Measurements from ENCODE around the gene VWA8.

The VWA8 gene

GRCh38 chr13:41563984-41564365 lies 396.9 kb downstream of the VWA8 start:
- H3K4me3 ChIP-seq (ENCODE audit: low read depth, low read length), result no peak overlapping the region
- TF ChIP-seq POLR2A (IDR thresholded peaks at IDR 0.05; ENCODE audit: extremely low read depth, insufficient read length) (no peak), MYC (IDR thresholded peaks at IDR 0.05; ENCODE audit: low read depth, low read length) (no peak), CTCF (IDR thresholded peaks at IDR 0.05; ENCODE audit: low read depth, low read length) (no peak)
- TF ChIP-seq, protein P1, sequence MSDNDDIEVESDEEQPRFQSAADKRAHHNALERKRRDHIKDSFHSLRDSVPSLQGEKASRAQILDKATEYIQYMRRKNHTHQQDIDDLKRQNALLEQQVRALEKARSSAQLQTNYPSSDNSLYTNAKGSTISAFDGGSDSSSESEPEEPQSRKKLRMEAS (IDR thresholded peaks at IDR 0.05; ENCODE audit: low read depth, low read length), result no peak
- no peak for DNase-seq (ENCODE audit: low read depth)

DNA sequence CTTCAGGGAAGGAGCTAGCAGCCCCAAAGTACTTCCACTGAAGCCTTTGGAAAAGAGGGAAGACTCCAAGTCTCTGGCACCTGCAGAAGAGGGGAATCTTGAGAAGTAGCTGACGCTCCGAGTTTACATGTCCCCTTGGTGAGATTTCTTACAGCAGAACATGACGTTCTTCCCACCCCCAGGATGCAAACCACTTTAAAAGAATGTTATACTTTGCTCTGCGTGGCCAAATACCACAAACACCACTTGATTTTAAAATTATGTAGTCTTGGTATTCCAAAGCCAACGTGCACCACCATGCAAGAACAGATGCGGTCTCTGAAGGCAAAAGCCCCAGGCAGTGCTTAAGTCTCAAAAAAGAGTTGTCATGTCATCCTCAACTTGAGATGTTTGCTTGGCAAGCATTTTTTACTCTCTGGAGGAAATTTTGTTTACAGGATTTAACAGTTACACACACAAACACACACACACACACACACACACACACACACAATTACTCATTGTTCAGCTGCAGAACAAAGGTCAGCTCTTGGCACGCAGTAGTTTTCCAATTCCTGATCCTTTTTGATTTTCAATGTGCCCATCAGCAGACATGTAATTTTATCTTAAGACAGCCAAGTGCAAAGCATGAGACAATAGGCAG lies 397.4 kb downstream of the VWA8 start:
- H3K4me3 ChIP-seq (ENCODE audit: low read depth, low read length), result no peak overlapping the region
- DNase-seq (ENCODE audit: low read depth), result no peak
- TF ChIP-seq POLR2A (IDR thresholded peaks at IDR 0.05; ENCODE audit: extremely low read depth, insufficient read length) (no peak), CTCF (IDR thresholded peaks at IDR 0.05; ENCODE audit: low read depth, low read length) (no peak), MYC (IDR thresholded peaks at IDR 0.05; ENCODE audit: low read depth, low read length) (no peak)
- TF ChIP-seq, protein P1 (IDR thresholded peaks at IDR 0.05; ENCODE audit: low read depth, low read length), result no peak

DNA sequence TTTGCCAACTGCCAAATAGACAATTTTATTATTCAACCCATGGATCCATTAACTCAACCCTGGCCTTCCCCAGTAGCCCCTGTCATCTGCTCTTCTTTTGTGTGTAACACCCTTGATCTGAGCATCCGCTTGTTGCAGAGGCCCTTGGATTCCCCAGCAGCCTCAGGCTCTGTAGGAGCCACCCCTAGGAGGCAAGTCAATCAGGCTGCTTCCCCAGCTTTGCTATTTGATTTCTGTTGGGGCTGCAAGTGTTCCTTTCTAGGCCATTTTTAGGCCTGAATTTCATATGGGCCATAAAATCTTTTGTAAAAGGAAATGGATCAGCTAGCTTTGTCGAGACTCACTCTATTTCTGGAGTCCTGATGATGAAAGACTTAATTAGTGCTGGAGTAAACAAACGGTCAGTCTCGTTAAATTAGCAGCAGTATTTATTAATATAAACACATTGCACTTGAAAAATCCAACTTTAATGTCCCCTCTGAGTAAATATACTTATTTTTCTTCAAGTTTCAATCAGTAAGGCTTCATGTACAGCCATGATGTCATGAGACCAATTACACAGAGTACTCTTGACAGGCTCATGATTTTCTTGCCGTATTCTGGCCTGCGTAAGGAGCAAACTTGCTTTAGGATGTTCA lies 398.2 kb downstream of the VWA8 start:
- TF ChIP-seq MYC (IDR thresholded peaks at IDR 0.05; ENCODE audit: low read depth, low read length) (no peak), POLR2A (IDR thresholded peaks at IDR 0.05; ENCODE audit: extremely low read depth, insufficient read length) (no peak), CTCF (IDR thresholded peaks at IDR 0.05; ENCODE audit: low read depth, low read length) (no peak)
- TF ChIP-seq, protein P1 (IDR thresholded peaks at IDR 0.05; ENCODE audit: low read depth, low read length), result no peak
- H3K4me3 ChIP-seq (ENCODE audit: low read depth, low read length), result no peak overlapping the region
- DNase-seq (ENCODE audit: low read depth), result no peak

- TF ChIP-seq CTCF (IDR thresholded peaks at IDR 0.05; ENCODE audit: low read depth, low read length), result no peak
- TF ChIP-seq POLR2A (IDR thresholded peaks at IDR 0.05; ENCODE audit: extremely low read depth, insufficient read length), result no peak
- TF ChIP-seq, protein P1 (IDR thresholded peaks at IDR 0.05; ENCODE audit: low read depth, low read length), result no peak
- no peak for TF ChIP-seq MYC (IDR thresholded peaks at IDR 0.05; ENCODE audit: low read depth, low read length)
- H3K4me3 ChIP-seq (ENCODE audit: low read depth, low read length), result no peak overlapping the region
- no peak for DNase-seq (ENCODE audit: low read depth)
These were observed 398.8 kb downstream of the VWA8 start for GRCh38 chr13:41562083-41562482.

GRCh38 chr13:41561170-41561569 lies 399.7 kb downstream of the VWA8 start:
- H3K4me3 ChIP-seq (ENCODE audit: low read depth, low read length), result no peak overlapping the region
- no peak for DNase-seq (ENCODE audit: low read depth)
- TF ChIP-seq, protein P1 (IDR thresholded peaks at IDR 0.05; ENCODE audit: low read depth, low read length), result no peak
- TF ChIP-seq CTCF (IDR thresholded peaks at IDR 0.05; ENCODE audit: low read depth, low read length), result no peak

All from NB4 (cell line).